ENCODE measurements around the gene RNF186.

- TF ChIP-seq, protein P1, sequence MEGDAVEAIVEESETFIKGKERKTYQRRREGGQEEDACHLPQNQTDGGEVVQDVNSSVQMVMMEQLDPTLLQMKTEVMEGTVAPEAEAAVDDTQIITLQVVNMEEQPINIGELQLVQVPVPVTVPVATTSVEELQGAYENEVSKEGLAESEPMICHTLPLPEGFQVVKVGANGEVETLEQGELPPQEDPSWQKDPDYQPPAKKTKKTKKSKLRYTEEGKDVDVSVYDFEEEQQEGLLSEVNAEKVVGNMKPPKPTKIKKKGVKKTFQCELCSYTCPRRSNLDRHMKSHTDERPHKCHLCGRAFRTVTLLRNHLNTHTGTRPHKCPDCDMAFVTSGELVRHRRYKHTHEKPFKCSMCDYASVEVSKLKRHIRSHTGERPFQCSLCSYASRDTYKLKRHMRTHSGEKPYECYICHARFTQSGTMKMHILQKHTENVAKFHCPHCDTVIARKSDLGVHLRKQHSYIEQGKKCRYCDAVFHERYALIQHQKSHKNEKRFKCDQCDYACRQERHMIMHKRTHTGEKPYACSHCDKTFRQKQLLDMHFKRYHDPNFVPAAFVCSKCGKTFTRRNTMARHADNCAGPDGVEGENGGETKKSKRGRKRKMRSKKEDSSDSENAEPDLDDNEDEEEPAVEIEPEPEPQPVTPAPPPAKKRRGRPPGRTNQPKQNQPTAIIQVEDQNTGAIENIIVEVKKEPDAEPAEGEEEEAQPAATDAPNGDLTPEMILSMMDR (IDR thresholded peaks at IDR 0.05) = no peak
- no peak for TF ChIP-seq POLR2A (IDR thresholded peaks at IDR 0.05)
- no peak for TF ChIP-seq EP300 (IDR thresholded peaks at IDR 0.05)
These were observed 830 bp downstream of the RNF186 start for GRCh38 chr1:19814244-19814661.

Measured in tibial nerve (tissue), 4 donors.